Kidney (tissue), 14 donors: ENCODE data around the gene BIRC6. TPM values are rescaled to one million over a fixed set of nuclear protein-coding genes. Genes with fewer than 3 reads are reported as not detected.

Experiments used
- DNase-seq, 5 donors: peaks; one replicate each; pipeline ENCODE4 v3.0.0-alpha.2; 2013 to 2020
- FAIRE-seq: peaks from 2 replicates; lab custom pipeline; 2012; peaks lifted over from hg19 to GRCh38; lab: Jason Lieb, UNC
- H3K27ac ChIP-seq, 2 donors: one replicate each; pipeline ENCODE4 v1.7.0; 2013; ENCODE audit warnings: low read depth in 2 of 2, low read length in 2 of 2, inconsistent platforms in 1 of 2
- H3K27me3 ChIP-seq: one replicate; pipeline ENCODE4 v1.7.1; 2013; ENCODE audit warnings: low read length, inconsistent platforms; ENCODE audit not compliant: control insufficient read depth, insufficient read depth
- H3K36me3 ChIP-seq, 3 donors: one replicate each; pipeline versions ENCODE4 v1.7.0 to v1.7.1; 2013; ENCODE audit warnings: low read length in 3 of 3, control low read depth in 1 of 3, inconsistent platforms in 1 of 3; ENCODE audit not compliant: insufficient read depth in 3 of 3, control insufficient read depth in 2 of 3
- H3K4me1 ChIP-seq, 3 donors: one replicate each; pipeline versions ENCODE4 v1.7.0 to v1.7.1; 2013; ENCODE audit warnings: low read length in 3 of 3, inconsistent platforms in 1 of 3, low read depth in 1 of 3; ENCODE audit not compliant: control insufficient read depth in 2 of 3, insufficient read depth in 2 of 3
- H3K4me3 ChIP-seq, 3 donors: one replicate each; pipeline versions ENCODE4 v1.7.0 to v1.8.1; 2013; ENCODE audit warnings: low read length in 3 of 3, control low read depth in 1 of 3, inconsistent platforms in 1 of 3
- H3K9ac ChIP-seq, 3 donors: one replicate each; pipeline versions ENCODE4 v1.7.0 to v1.7.1; 2013; ENCODE audit warnings: low read length in 3 of 3, control low read depth in 1 of 3, inconsistent platforms in 1 of 3
- H3K9me3 ChIP-seq, 3 donors: one replicate each; pipeline versions ENCODE4 v1.7.0 to v1.7.1; 2013; ENCODE audit warnings: low read length in 3 of 3, control low read depth in 1 of 3, inconsistent platforms in 1 of 3; ENCODE audit not compliant: control insufficient read depth in 2 of 3, insufficient read depth in 1 of 3
- CTCF ChIP-seq: IDR thresholded peaks from 3 replicates; pipeline ENCODE4 v1.5.1; 2012; ENCODE audit warnings: mild to moderate bottlenecking, moderate library complexity, borderline replicate concordance; ENCODE audit not compliant: insufficient read depth; ENCODE audit errors: extremely low read depth
- intact Hi-C: fragments of 100-400 bp; cut with DNase I; formaldehyde crosslinking; loops from one replicate; pipeline ENCODE4 v1.11.1; 2022
- polyA plus RNA-seq: library from polyadenylated mRNA; stranded (reverse); fragments of 350-450 nt; fragmentation: Illumina TruSeq; extraction: RNeasy Lipid Tissue Mini Kit (QIAGEN cat#74804); gene quantifications from one replicate; pipeline ENCODE4 v1.2.3, GENCODE V29; 2014; ENCODE audit warnings: low read depth, low replicate concordance; ENCODE audit not compliant: insufficient read depth
- total RNA-seq: library from RNA; stranded (reverse); fragmentation: NEBNext Ultra II Directional; extraction: Animal tissue kit (Norgen Biotek cat#: 25700); gene quantifications from one replicate; pipeline ENCODE4 v1.2.1, GENCODE V29; 2021
- donor health status: control.
- donor health status: control.
- donor health status: control.
- donor health status: control.
- donor health status: control.
- donor health status: DM: yes; HTN: yes; CAD: no.
- donor health status: Normal renal cell carcinoma (clear cell type).

Gene BIRC6
- total and polyA plus RNA-seq, 2 donors from 2014 or later: 12.8 to 113 TPM

DNA sequence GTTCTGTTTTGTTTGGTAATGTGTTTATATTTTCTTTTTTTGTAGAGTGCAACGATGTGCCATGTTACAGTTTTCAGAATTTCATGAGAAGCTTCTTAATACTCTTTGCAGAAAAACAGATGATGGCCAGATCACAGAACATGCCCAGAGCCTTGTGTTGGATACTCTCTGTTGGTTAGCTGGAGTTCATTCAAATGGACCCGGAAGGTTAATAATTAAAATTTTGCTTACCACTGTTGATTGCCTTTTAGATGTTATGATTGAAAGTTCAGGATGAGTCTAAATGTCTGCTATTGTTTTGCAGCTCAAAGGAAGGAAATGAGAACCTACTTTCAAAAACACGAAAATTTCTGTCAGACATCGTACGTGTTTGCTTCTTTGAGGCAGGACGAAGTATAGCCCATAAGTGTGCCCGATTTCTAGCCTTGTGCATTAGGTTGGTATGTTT is 85.2 kb downstream of the BIRC6 start:
- Histone ChIP-seq H3K9me3 (no peaks in the 10 kb centered on the region), H3K4me3 (no peak overlapping the region), H3K9ac (no peak overlapping the region), H3K4me1 (no peaks in the 10 kb centered on the region), H3K27ac (peak overlapping the region in 1 of 2 donors; percentile 22), H3K27me3 (no peaks in the 10 kb centered on the region), H3K36me3 (peaks cover 12 to 52% (median 14%) of the 10 kb centered on the region in 3 donors)
- FAIRE-seq: peak; percentile 88
- intact Hi-C loops: no loop called here
- no peak for TF ChIP-seq CTCF
- peak in 1 of 5 donors; percentile 6 for DNase-seq

DNA sequence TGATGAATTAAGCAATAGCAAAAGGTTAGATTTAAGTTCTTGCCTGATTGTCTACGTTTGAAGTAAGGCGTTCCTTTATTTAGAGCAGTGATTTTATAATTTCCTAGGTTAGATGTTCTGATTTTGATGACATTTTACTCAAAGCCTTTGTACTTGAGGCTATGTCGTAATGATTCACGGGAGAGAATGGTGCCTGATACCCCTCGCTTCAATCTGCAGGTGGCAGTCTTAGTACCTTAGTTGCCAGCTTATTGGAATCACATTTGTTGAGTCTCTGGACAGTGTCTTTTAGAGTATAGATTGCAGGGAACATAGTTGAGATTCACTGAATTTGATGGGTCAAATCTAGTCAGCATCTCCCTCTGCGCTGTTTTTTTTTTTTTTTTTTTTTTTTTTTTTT is 89.5 kb downstream of the BIRC6 start:
- intact Hi-C loops: no loop called here
- FAIRE-seq: no peak
- no peak overlapping the region for H3K4me3 ChIP-seq

DNA sequence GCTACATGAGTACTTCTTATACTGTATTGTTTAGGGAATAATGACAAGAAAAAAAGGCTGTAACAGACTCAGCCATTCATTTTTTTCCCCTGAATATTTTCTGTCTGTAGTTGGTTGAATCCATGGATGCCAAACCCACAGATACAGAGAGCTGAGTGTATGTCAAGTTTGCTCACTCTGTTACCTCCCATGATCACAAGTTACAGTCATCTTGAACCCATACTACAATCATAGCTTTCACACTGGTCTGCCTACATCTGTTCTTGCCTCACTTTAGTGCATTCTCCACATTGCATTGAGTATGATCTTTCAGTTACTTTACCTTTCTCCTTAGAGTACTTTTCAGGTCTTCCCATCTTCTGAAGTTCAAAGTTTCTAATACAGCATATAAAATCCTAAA is 94.0 kb downstream of the BIRC6 start:
- Histone ChIP-seq H3K27ac (no peak overlapping the region), H3K27me3 (no peaks in the 10 kb centered on the region), H3K9me3 (no peaks in the 10 kb centered on the region), H3K36me3 (peaks cover 3 to 9% (median 7%) of the 10 kb centered on the region in 3 donors), H3K4me1 (no peaks in the 10 kb centered on the region), H3K9ac (no peak overlapping the region), H3K4me3 (no peak overlapping the region)
- no peak for FAIRE-seq
- TF ChIP-seq CTCF: no peak
- intact Hi-C loops: no loop called here
- DNase-seq: no peak

More for the DNA sequence above, 89.5 kb downstream of the BIRC6 start:
- no peak overlapping the region for H3K27ac ChIP-seq
- H3K27me3 ChIP-seq: no peaks in the 10 kb centered on the region
- no peak for TF ChIP-seq CTCF
- no peak overlapping the region for H3K9ac ChIP-seq
- no peak for DNase-seq
- H3K4me1 ChIP-seq: no peaks in the 10 kb centered on the region
- H3K9me3 ChIP-seq: no peaks in the 10 kb centered on the region
- H3K36me3 ChIP-seq: peaks cover 12 to 41% (median 14%) of the 10 kb centered on the region in 3 donors
